Activated CD4-positive, alpha-beta T cell treated with anti-CD3 and anti-CD28 coated beads, Interleukin-2, amount 50 U/mL, for 24 hours (primary cell): ENCODE measurements around the gene NCAPD2.

Experiments used
- DNase-seq, 2 donors: peaks; one replicate each; pipeline ENCODE4 v3.0.0-alpha.2; 2020; ENCODE audit warnings: low read depth in 1 of 2, low spot score in 1 of 2

The NCAPD2 gene

DNA sequence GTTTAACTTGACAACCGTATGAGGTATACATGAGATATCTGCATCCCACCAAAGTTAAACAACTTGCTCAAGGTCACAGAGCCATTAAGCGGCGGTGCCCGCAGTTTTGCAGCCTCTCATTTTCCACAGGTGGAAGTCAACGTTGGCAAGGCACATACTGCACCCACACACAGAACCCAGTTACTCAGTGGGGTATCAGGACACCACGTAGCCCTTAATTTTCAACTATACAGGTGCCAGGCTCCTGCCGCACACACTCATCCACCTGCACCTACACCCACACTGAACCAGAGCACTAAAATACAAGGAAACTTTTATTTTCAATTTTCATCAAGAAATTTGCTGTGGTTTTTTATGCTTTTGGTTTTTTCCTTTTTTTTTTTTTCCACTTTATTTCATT lies 75.9 kb downstream of the NCAPD2 start:
- DNase-seq: no peak

DNA sequence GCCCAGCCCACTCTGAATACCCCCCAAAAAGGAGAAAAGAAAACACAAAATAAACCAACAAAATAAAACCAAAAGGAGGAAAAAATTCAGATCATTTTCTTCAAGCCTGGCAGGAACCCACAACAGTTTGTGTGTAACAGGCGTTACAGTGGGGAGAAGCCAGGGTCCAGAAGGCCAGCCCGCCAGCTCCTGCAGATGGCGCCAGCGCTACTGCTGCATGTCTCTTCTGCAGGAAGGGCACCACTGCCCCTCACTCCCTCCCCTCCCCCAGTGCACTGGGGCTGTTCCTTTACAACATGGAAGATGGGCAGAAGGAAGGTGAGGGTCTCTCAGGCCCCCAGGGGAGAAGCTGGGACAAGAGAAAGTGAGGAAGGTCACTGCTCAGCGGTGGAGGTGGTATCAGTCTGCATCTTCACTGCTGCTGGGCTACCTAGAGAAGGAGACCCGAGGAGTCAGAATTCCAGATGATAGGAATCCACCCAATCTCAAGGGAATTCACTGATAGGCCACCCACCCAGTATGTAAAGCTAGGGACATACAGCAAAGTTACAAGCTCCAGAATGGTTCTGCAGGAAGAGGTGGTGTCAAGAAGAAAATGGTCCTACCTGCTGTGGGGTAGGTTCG lies 76.5 kb downstream of the NCAPD2 start:
- DNase-seq: no peak

DNA sequence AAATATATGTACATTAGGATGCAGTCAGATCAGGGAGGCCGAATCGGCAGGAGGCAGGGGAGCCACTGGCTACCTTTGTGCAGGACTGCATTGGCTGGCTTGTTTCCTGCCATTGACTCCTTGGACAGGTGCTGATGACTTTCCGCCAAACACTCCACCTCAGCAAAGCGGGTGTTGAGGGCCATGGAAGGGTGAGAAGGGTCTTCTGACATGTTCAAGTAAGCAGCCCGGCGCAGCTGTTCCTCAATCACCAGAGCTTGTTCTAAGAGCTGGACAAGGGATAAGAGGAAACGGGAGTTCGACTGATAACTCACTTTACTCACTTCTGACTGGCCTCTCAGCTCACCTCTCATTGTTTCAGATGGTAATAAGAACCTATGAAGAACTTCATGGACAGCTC lies 79.1 kb downstream of the NCAPD2 start:
- DNase-seq: no peak

GRCh38 chr12:6574576-6575295 lies 80.8 kb downstream of the NCAPD2 start:
- no peak for DNase-seq

- DNase-seq: no peak
These were observed 81.7 kb downstream of the NCAPD2 start for GRCh38 chr12:6575648-6576047.
